ENCODE data around the gene NCCRP1.

NCCRP1 gene

GRCh38 chr19:39179754-39180153 lies 17.0 kb upstream of the NCCRP1 start:
- no peak for DNase-seq (ENCODE audit: low spot score)

DNA sequence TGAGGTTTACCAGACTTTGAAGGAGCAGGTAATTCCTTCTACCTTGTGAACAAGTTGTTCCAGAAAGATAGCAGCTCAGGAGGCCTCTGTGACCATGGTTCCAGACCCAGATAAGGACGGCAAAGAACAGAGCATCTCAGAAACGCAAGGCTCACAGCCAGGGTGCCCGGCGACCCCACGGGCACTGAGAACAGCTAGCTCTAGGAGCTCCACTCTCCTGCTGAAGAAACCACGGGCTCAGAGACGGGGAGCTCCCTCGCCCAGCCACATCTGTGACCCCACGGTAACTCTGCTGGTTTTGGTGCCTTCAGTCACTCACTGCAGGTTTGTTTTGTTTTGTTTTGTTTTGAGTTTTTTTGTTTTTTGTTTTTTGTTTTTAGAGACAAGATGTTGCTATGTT lies 16.0 kb upstream of the NCCRP1 start:
- DNase-seq (ENCODE audit: low spot score): no peak

DNA sequence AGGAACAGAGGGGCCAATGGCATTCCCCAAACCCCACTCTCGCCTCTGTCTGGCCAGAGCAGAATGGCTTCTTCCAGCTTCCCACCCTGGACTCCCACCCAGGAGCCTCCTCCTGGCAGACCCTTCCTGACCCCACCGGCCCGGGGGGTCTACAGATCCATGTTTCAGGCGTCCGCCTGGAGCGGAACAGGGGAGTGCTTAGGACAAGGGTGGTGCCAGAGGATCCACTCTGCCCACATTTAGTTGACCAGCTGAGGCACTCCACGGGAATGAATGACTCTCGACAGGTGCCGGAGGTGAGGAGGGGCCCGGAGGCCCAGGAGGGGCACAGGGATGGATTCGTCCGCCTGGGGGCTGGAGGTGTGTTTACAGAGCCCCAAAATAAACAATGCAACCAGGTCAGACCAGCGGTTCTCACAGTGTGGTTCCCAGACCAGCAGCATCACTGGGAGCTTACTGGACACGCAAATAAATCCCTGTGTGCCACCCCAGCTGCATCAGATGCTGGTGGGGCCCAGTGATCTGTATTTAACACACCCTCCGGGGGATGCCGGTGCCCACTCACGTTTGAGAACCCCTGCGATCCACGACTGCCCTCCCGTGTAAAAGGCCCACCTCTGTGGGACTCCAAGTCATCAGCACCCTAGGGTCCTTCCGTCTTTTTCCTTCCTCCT lies 15.1 kb upstream of the NCCRP1 start:
- DNase-seq (ENCODE audit: low spot score): no peak

- DNase-seq (ENCODE audit: low spot score): no peak
Measured at GRCh38 chr19:39182174-39182505, 14.6 kb upstream of the NCCRP1 start.

GRCh38 chr19:39183104-39183503 lies 13.7 kb upstream of the NCCRP1 start:
- no peak for DNase-seq (ENCODE audit: low spot score)

DNA sequence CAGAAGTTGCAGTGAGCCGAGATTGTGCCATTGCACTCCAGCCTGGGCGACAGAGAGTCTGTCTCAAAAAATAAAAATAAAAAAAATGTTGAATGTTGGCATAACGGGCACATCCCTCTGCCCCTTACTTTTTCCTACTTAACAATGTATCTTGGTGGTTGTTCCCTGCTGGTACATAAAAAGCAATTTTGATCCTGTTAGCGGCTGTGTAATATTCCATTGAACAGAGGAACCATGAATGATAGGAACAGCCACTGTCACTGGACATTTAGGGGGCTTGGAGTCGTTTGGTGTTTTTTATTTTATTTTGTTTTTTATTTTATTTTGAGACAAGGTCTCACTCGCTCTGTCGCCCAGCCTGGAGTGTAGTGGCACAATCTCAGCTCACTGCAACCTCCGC lies 10.4 kb upstream of the NCCRP1 start:
- no peak for DNase-seq (ENCODE audit: low spot score)

GRCh38 chr19:39187552-39187943 lies 9.2 kb upstream of the NCCRP1 start:
- DNase-seq (ENCODE audit: low spot score): no peak

DNA sequence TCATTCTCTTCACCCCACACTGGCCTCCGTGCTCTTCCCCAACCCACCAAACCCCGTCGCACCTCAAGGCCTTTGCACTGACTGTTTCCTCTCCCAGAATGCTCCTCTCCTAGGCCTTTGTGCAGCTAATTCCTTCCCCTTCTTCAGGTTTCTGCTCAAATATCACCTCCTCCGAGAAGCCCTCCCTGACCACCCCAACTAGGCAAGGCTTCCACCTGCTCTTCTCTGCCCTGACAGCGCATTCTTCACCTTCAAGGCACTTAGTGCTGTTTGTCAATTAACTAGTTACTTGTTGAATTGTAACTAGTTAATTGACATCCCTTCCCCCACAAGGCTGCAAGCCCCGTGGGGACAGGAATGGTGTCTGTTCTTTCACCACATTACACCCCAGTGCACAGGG lies 7.8 kb upstream of the NCCRP1 start:
- DNase-seq (ENCODE audit: low spot score): no peak

GRCh38 chr19:39190768-39191167 lies 6.0 kb upstream of the NCCRP1 start:
- DNase-seq (ENCODE audit: low spot score): no peak

- no peak for DNase-seq (ENCODE audit: low spot score)
Measured at GRCh38 chr19:39192846-39193245, 3.9 kb upstream of the NCCRP1 start.

- no peak for DNase-seq (ENCODE audit: low spot score)
Measured at GRCh38 chr19:39193803-39194202, 3.0 kb upstream of the NCCRP1 start.

DNA sequence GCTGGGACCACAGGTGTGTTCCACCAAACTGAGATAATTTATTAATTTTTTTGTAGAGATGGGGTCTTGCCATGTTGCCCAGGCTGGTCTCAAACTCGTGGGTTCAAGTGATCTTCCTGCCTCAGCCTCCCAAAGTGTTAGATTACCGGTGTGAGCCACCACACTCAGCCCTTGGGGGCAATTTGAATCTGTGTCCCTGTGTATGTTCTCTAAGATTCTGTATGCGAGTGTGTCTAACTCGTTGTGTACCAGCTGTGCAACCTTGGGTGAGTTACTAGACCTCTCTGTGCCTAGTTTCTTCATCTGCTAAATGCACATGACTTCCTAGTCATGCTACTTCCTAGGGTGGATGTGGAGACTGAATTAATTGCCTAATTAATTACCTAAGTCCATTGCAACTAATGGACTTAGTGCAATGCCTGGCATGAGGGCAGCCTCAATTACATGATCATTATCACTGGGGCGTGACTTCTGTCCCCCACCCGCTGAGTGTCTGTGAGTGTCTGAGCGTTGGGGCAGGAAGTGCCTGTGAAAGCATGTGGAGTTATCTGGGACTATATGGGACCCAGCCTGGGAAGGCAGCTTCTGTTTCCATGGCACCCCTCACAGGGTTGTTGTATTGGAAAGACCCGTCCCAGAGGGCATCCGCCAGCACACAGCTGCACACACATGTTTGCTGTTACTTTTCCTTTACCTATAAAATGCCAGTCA lies 1.8 kb upstream of the NCCRP1 start:
- no peak for DNase-seq (ENCODE audit: low spot score)

DNA sequence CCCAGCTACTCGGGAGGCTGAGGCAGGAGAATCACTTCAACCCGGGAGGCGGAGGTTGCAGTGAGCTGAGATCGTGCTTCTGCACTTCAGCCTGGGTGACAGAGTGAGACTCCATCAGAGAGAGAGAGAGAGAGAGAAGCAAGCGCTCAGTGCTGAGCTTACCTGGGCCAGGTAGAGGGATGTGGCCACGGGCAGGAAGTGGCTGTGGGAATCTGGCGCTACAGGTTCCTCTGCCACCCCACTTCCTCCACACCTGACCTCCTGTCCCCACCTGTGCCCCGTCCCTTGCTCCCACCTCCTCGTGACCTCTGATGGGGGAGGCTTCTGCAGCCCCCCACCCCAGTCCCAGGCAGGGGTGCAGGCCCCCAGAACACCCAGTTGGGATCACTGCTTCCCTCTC lies 1.0 kb upstream of the NCCRP1 start:
- no peak for DNase-seq (ENCODE audit: low spot score)

GRCh38 chr19:39196320-39196719 lies 444 bp upstream of the NCCRP1 start:
- DNase-seq (ENCODE audit: low spot score): no peak

GRCh38 chr19:39197808-39198207 lies 1.0 kb downstream of the NCCRP1 start:
- no peak for DNase-seq (ENCODE audit: low spot score)

- peak; percentile 52 for DNase-seq (ENCODE audit: low spot score)
Measured at GRCh38 chr19:39199025-39199424, 2.3 kb downstream of the NCCRP1 start.

DNA sequence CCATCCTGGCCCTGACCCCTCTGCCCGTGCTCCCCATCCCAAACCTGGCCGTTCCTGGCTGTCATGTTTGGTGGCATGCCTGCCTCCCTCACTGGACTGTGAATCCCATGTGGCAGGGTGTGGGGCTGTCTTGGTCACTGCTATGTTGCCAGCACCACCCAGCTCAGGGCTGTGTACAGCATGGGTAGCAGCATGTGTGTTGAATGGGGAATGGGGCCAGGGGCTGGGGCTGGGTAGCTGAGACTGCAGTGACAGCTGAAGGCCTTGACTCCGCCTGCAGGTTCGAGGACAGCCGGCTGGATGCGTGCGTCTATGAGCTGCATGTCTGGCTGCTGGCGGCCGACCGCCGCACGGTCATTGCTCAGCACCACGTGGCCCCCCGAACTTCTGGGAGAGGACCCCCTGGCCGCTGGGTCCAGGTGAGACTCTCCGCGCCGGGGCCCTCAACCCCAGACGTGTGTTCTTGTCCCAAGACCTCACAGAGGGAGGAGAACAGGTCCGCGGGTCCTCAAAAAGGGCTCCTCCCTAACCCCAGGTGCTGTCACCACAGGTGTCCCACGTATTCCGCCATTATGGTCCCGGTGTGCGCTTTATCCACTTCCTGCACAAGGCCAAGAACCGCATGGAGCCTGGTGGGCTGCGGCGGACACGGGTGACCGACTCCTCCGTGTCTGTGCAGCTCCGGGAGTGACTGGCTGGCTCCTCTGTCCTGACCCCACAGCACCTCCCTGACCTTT lies 3.5 kb downstream of the NCCRP1 start:
- DNase-seq (ENCODE audit: low spot score): no peak

DNA sequence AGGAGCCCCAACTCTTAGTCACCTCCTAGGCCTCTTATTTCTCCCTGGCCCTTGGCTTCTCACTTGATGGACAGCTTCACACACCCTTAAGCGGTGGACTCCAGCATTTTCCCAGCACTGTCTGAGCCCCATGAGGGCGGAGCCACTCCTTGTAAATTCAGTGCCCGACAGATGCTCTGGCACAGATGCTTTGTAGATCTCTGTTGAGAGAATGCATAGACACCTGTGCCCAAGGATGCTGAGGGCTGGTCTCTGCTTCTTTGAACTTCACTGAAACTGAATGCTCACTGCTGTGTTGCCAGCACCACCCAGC lies 4.0 kb downstream of the NCCRP1 start:
- no peak for DNase-seq (ENCODE audit: low spot score)

- DNase-seq (ENCODE audit: low spot score): no peak
Measured at GRCh38 chr19:39202998-39203355, 6.2 kb downstream of the NCCRP1 start.

DNA sequence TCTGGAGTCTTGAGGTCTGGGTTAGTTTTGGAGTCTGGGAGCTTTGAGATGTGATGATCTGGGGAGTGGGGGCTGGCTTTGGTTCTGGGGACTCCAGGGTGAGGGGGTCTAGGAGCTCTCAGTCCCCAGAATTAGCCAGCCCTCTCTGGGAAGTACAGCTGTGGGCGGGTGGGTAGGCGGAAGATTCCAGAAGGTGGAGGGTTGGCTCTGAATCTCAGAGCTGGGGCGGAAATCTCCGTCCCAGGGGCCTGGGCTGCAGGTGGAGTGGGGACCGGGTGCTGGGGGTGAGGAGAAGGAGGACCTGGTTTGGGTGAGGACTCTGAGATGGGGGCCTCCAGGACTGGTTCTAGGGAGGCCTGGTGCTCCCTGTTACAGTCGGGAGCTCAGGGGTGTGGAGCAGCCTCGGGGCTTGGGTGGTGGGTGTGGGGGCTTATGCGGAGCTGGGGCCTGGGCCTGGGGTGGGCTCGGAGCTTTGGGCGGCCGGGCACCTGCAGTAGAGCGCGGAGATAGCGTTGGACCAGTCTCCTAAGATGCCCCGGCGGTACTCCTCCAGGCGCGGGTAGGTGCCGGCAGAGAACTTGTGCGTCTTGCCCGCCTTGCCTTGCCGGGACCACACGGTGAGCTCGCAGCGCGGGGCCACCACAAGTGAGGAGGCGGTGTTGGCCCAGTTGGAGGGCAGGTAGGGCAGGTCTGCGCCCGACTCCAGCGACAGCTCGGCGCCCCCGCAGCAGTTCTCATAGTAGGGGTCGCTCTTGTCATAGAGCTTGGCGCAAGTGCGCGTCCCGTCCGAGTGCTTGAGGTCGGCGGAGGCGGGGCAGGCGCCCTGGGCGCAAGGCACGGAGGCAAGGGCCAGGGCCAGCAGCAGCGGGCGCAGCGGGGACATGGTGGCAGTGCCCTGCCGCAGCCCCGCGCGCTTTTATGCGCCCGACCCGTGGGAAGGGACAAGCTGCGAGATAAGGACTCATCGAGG lies 6.9 kb downstream of the NCCRP1 start, which contains the start of gene SYCN:
SYCN (minus strand) TSS at position 892 of the 970 bp plus-strand sequence; CDS start at position 883, 9 bp downstream.
- no peak for DNase-seq (ENCODE audit: low spot score)

DNA sequence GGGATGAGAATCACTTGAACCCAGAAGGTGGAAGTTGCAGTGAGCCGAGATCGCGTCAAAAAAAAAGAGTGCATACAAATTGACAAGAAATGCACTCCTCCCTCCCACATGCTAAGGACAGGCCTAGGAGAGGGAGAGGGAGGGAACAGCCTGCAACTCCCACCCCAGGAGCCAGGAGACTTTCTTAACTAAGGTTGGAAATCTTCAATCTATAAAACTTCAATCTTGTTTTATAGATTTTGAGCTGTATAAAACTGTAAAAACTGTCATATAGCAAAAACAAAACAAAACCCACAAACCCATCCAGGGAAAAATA lies 8.6 kb downstream of the NCCRP1 start:
- no peak for DNase-seq (ENCODE audit: low spot score)

DNA sequence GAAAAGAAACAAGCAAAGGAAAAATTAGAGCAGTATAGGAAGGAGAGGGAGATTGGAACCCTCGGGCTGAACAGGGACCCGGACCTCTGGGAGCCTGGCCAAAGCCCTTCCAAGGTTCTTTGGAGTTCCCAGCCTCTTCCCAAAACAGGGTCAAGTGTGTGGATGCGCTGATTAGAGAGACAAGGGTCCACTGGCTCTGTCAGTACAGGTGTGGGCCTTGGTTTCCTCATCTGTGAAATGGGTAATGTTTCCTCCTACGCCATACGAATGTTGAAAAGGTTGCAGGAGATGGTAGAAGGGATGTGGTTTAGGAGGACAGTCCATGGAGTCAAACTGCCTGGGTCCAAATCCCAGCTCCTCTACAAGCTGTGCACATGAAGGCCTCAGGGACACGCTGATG lies 9.4 kb downstream of the NCCRP1 start:
- DNase-seq (ENCODE audit: low spot score): no peak

Measured in pons (tissue), 1 donor.